Uterus (tissue), 4 donors: ENCODE data around the gene TAF10. TPM values are rescaled to one million over a fixed set of nuclear protein-coding genes. Genes with fewer than 3 reads are reported as not detected.

Source experiments
- DNase-seq, 2 donors: peaks; one replicate each; pipeline ENCODE4 v3.0.0-alpha.2; 2019 to 2020
- H3K27ac ChIP-seq, 2 donors: fragments of 200-600 bp; sonication (generic); 1 replicate in 1 of 2; 2 replicates in 1 of 2; pipeline ENCODE4 v1.5.1; 2016 to 2018
- H3K27me3 ChIP-seq, 2 donors: fragments of 200-600 bp; sonication (generic); one replicate each; pipeline ENCODE4 v1.5.1; 2018 to 2019; ENCODE audit warnings: control low read depth in 1 of 2
- H3K36me3 ChIP-seq, 2 donors: fragments of 200-600 bp; sonication (generic); one replicate each; pipeline ENCODE4 v1.5.1; 2019; ENCODE audit warnings: control low read depth in 1 of 2
- H3K4me1 ChIP-seq, 2 donors: fragments of 200-600 bp; sonication (generic); one replicate each; pipeline ENCODE4 v1.5.1; 2018 to 2019; ENCODE audit warnings: control low read depth in 1 of 2
- H3K4me3 ChIP-seq, 2 donors: fragments of 200-600 bp; sonication (generic); 1 replicate in 1 of 2; 2 replicates in 1 of 2; pipeline ENCODE4 v1.5.1; 2018 to 2019; ENCODE audit warnings: mild to moderate bottlenecking in 1 of 2
- H3K9me3 ChIP-seq, 2 donors: fragments of 200-600 bp; sonication (generic); one replicate each; pipeline ENCODE4 v1.5.1; 2019; ENCODE audit warnings: control low read depth in 1 of 2
- POLR2A ChIP-seq, 2 donors: fragments of 450-650 bp; IDR thresholded peaks; one replicate each; pipeline ENCODE4 v1.6.1; 2016; ENCODE audit warnings: antibody characterized with exemption in 2 of 2, mild to moderate bottlenecking in 1 of 2, moderate library complexity in 1 of 2
- intact Hi-C: fragments of 100-400 bp; cut with DNase I; formaldehyde crosslinking; loops from one replicate; pipeline ENCODE4 v1.15.1; 2023; ENCODE audit warnings: low total_unique reads
- total RNA-seq, 4 donors: library from RNA; depleted of rRNA in 3 of 4; stranded (reverse); fragments of >200 nt in 3 of 4; gene quantifications; one replicate each; pipeline versions ENCODE4 v1.1.0 to v1.2.4, GENCODE V29; 2014 to 2023
- TF ChIP-seq, protein P1 (sequence below), 4 experiments: fragments of 200-600 bp in 2 of 4; fragments of 450-650 bp in 2 of 4; sonication (generic) in 2 of 4; IDR thresholded peaks; one replicate each; pipeline ENCODE4 v1.5.1; 2016 to 2019; ENCODE audit warnings: antibody characterized with exemption in 4 of 4, mild to moderate bottlenecking in 2 of 4, moderate library complexity in 1 of 4
- donor health status: DM: yes; HTN: yes; CAD: no.

The TAF10 gene
- total RNA-seq, 4 donors from 2014 or later, result 11.5 to 137 (median 67.1) TPM

- intact Hi-C loops, result loop anchor here (10.0 kb wide), 1 partner anchor 67 kb away; the partner anchor contains the start of gene MRPL17
- Histone ChIP-seq H3K4me1 (peaks cover 0 to 23% of the 10 kb centered on the region in 2 donors), H3K36me3 (no peaks in the 10 kb centered on the region), H3K27ac (peak overlapping the region; percentile 32 to 97), H3K9me3 (no peaks in the 10 kb centered on the region), H3K27me3 (no peaks in the 10 kb centered on the region), H3K4me3 (no peak overlapping the region)
- no peak for TF ChIP-seq POLR2A (IDR thresholded peaks at IDR 0.05)
- TF ChIP-seq, protein P1, sequence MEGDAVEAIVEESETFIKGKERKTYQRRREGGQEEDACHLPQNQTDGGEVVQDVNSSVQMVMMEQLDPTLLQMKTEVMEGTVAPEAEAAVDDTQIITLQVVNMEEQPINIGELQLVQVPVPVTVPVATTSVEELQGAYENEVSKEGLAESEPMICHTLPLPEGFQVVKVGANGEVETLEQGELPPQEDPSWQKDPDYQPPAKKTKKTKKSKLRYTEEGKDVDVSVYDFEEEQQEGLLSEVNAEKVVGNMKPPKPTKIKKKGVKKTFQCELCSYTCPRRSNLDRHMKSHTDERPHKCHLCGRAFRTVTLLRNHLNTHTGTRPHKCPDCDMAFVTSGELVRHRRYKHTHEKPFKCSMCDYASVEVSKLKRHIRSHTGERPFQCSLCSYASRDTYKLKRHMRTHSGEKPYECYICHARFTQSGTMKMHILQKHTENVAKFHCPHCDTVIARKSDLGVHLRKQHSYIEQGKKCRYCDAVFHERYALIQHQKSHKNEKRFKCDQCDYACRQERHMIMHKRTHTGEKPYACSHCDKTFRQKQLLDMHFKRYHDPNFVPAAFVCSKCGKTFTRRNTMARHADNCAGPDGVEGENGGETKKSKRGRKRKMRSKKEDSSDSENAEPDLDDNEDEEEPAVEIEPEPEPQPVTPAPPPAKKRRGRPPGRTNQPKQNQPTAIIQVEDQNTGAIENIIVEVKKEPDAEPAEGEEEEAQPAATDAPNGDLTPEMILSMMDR (IDR thresholded peaks at IDR 0.05), result no peak
- DNase-seq, result peak in 1 of 2 donors; percentile 18
Observed at GRCh38 chr11:6617315-6617781, 5.3 kb upstream of the TAF10 start.

GRCh38 chr11:6616596-6617250, 4.7 kb upstream of the TAF10 start:
- intact Hi-C loops, result loop anchor here (10.0 kb wide), 1 partner anchor 68 kb away; the partner anchor contains the start of gene MRPL17
- H3K27ac ChIP-seq, result peak overlapping the region in 1 of 2 donors; percentile 18
- DNase-seq, result peak in 1 of 2 donors; percentile 23

DNA sequence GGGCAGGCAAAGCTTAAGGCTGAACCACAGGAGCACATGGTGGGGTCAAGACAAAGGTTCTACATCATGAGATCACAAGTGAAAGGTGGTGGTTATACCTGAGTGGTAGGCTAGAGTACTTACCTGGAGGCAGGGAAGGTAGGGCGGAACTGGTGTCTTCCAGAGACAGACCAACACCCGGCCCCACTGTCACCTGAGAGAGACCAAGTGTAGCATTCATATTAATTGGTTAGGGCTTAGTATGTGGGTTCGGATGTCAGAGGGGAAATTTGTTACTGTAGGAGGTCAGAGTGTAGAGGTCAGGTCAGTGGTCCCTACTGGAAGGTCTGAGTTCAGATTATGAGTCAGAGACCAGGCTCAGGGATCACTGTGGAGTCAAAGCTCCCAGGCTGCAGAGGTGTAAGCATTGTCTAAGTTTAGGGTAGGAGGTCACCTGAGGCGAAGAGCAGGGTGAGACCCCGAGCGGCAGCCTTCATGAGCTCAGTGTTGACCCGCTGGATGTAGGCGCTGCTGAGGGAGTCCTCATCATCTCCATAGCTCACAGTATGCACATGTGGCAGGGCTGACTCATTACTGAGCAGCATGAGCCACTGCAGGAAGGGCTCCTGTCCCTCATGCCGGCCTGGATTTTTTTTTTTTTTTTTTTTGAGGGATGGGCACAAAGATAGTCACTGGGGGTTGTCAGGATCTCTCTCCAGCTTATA, 4.0 kb upstream of the TAF10 start:
- Histone ChIP-seq H3K4me1 (peaks cover 0 to 26% of the 10 kb centered on the region in 2 donors), H3K9me3 (no peaks in the 10 kb centered on the region)

More at GRCh38 chr11:6616596-6617250, 4.7 kb upstream of the TAF10 start:
- H3K4me1 ChIP-seq, result peaks cover 0 to 23% of the 10 kb centered on the region in 2 donors
- TF ChIP-seq, protein P1 (IDR thresholded peaks at IDR 0.05), result no peak
- no peak for TF ChIP-seq POLR2A (IDR thresholded peaks at IDR 0.05)
- H3K36me3 ChIP-seq, result no peaks in the 10 kb centered on the region
- no peak overlapping the region for H3K4me3 ChIP-seq
- no peaks in the 10 kb centered on the region for H3K9me3 ChIP-seq
- H3K27me3 ChIP-seq, result no peaks in the 10 kb centered on the region

GRCh38 chr11:6615046-6615445, 3.0 kb upstream of the TAF10 start:
- Histone ChIP-seq H3K4me3 (no peak overlapping the region), H3K9me3 (no peaks in the 10 kb centered on the region), H3K4me1 (peaks cover 0 to 30% of the 10 kb centered on the region in 2 donors), H3K27me3 (no peaks in the 10 kb centered on the region), H3K27ac (peak overlapping the region in 1 of 2 donors; percentile 29), H3K36me3 (no peaks in the 10 kb centered on the region)
- no peak for TF ChIP-seq POLR2A (IDR thresholded peaks at IDR 0.05)
- TF ChIP-seq, protein P1 (IDR thresholded peaks at IDR 0.05), result no peak
- intact Hi-C loops, result loop anchor here (10.0 kb wide), 1 partner anchor 70 kb away; the partner anchor contains the start of gene MRPL17
- peak in 1 of 2 donors; percentile 12 for DNase-seq

More for the DNA sequence above, 4.0 kb upstream of the TAF10 start:
- TF ChIP-seq, protein P1 (IDR thresholded peaks at IDR 0.05), result no peak
- no peak for TF ChIP-seq POLR2A (IDR thresholded peaks at IDR 0.05)
- Histone ChIP-seq H3K27ac (no peak overlapping the region), H3K36me3 (no peaks in the 10 kb centered on the region), H3K4me3 (no peak overlapping the region), H3K27me3 (no peaks in the 10 kb centered on the region)
- intact Hi-C loops, result loop anchor here (10.0 kb wide), 1 partner anchor 69 kb away; the partner anchor contains the start of gene MRPL17
- DNase-seq, result peak in 1 of 2 donors; percentile 14
